Measurements from ENCODE around the gene SH3BP2. TPM values are rescaled to one million over a fixed set of nuclear protein-coding genes. Genes with fewer than 3 reads are reported as not detected.

Gene SH3BP2
- total RNA-seq, 1 experiment from 2014 or later, result 15.6 TPM

GRCh38 chr4:2797545-2798305, 4.8 kb downstream of the SH3BP2 start:
- no peak for DNase-seq (ENCODE audit: low read depth, low spot score)
- in situ Hi-C loops (cut with HindIII; ENCODE audit: low pct_unique_long_range_greater_than_20kb, low sequenced_read_pairs), result no loop called here

GRCh38 chr4:2798399-2799223, 5.7 kb downstream of the SH3BP2 start:
- DNase-seq (ENCODE audit: low read depth, low spot score), result no peak
- in situ Hi-C loops (cut with HindIII; ENCODE audit: low pct_unique_long_range_greater_than_20kb, low sequenced_read_pairs), result no loop called here

- in situ Hi-C loops (cut with HindIII; ENCODE audit: low pct_unique_long_range_greater_than_20kb, low sequenced_read_pairs), result no loop called here
- DNase-seq (ENCODE audit: low read depth, low spot score), result no peak
Observed at GRCh38 chr4:2799224-2799911, 6.5 kb downstream of the SH3BP2 start.

GRCh38 chr4:2799971-2800690, 7.2 kb downstream of the SH3BP2 start:
- DNase-seq (ENCODE audit: low read depth, low spot score), result no peak
- in situ Hi-C loops (cut with HindIII; ENCODE audit: low pct_unique_long_range_greater_than_20kb, low sequenced_read_pairs), result no loop called here

GRCh38 chr4:2800691-2801596, 8.1 kb downstream of the SH3BP2 start:
- DNase-seq (ENCODE audit: low read depth, low spot score), result no peak
- in situ Hi-C loops (cut with HindIII; ENCODE audit: low pct_unique_long_range_greater_than_20kb, low sequenced_read_pairs), result no loop called here

- DNase-seq (ENCODE audit: low read depth, low spot score), result no peak
- in situ Hi-C loops (cut with HindIII; ENCODE audit: low pct_unique_long_range_greater_than_20kb, low sequenced_read_pairs), result no loop called here
Observed at GRCh38 chr4:2802618-2803531, 10.0 kb downstream of the SH3BP2 start.

- in situ Hi-C loops (cut with HindIII; ENCODE audit: low pct_unique_long_range_greater_than_20kb, low sequenced_read_pairs), result no loop called here
- no peak for DNase-seq (ENCODE audit: low read depth, low spot score)
Observed at GRCh38 chr4:2803624-2804448, 11.0 kb downstream of the SH3BP2 start.

- in situ Hi-C loops (cut with HindIII; ENCODE audit: low pct_unique_long_range_greater_than_20kb, low sequenced_read_pairs), result no loop called here
- no peak for DNase-seq (ENCODE audit: low read depth, low spot score)
Observed at GRCh38 chr4:2804449-2804972, 11.6 kb downstream of the SH3BP2 start.

GRCh38 chr4:2804973-2805501, 12.2 kb downstream of the SH3BP2 start:
- in situ Hi-C loops (cut with HindIII; ENCODE audit: low pct_unique_long_range_greater_than_20kb, low sequenced_read_pairs), result no loop called here

GRCh38 chr4:2805712-2806389, 13.0 kb downstream of the SH3BP2 start:
- DNase-seq (ENCODE audit: low read depth, low spot score), result no peak
- in situ Hi-C loops (cut with HindIII; ENCODE audit: low pct_unique_long_range_greater_than_20kb, low sequenced_read_pairs), result no loop called here

More at GRCh38 chr4:2804973-2805501, 12.2 kb downstream of the SH3BP2 start:
- DNase-seq (ENCODE audit: low read depth, low spot score), result no peak

- no peak for DNase-seq (ENCODE audit: low read depth, low spot score)
- in situ Hi-C loops (cut with HindIII; ENCODE audit: low pct_unique_long_range_greater_than_20kb, low sequenced_read_pairs), result no loop called here
Observed at GRCh38 chr4:2806390-2807355, 13.8 kb downstream of the SH3BP2 start.

GRCh38 chr4:2807571-2807970, 14.7 kb downstream of the SH3BP2 start:
- in situ Hi-C loops (cut with HindIII; ENCODE audit: low pct_unique_long_range_greater_than_20kb, low sequenced_read_pairs), result no loop called here
- DNase-seq (ENCODE audit: low read depth, low spot score), result no peak

- DNase-seq (ENCODE audit: low read depth, low spot score), result no peak
- in situ Hi-C loops (cut with HindIII; ENCODE audit: low pct_unique_long_range_greater_than_20kb, low sequenced_read_pairs), result no loop called here
Observed at GRCh38 chr4:2808001-2808400, 15.1 kb downstream of the SH3BP2 start.
